Pancreas (tissue), 10 donors: Measurements from ENCODE around the gene LZIC. TPM values are rescaled to one million over a fixed set of nuclear protein-coding genes. Genes with fewer than 3 reads are reported as not detected.

ENCODE experiments used
- ATAC-seq, 4 donors: fragments of 200-7000 bp; cut with Tn5 transposase; one replicate each; pipeline versions ENCODE4 v1.8.0 to v1.9.1; 2020; ENCODE audit warnings: mild to moderate bottlenecking in 4 of 4, moderate library complexity in 4 of 4
- DNase-seq, 6 donors: peaks; one replicate each; pipeline ENCODE4 v3.0.0-alpha.2; 2020
- FAIRE-seq: peaks from 2 replicates; lab custom pipeline; 2012; peaks lifted over from hg19 to GRCh38; lab: Jason Lieb, UNC
- H3K27ac ChIP-seq, 4 donors: fragments of 200-600 bp; sonication (generic); 1 replicate in 3 of 4; 2 replicates in 1 of 4; pipeline versions ENCODE4 v1.5.0 to v1.8.0; 2020
- H3K27me3 ChIP-seq, 4 donors: fragments of 200-600 bp; one replicate each; pipeline ENCODE4 v1.8.0; 2021
- H3K36me3 ChIP-seq, 3 donors: fragments of 200-600 bp; sonication (generic) in 1 of 3; one replicate each; pipeline versions ENCODE4 v1.5.0 to v1.8.0; 2020 to 2021
- H3K4me1 ChIP-seq, 3 donors: fragments of 200-600 bp; one replicate each; pipeline ENCODE4 v1.8.0; 2021
- H3K4me3 ChIP-seq, 4 donors: fragments of 200-600 bp; sonication (generic) in 2 of 4; one replicate each; pipeline versions ENCODE4 v1.5.0 to v1.8.0; 2020 to 2021
- H3K9me3 ChIP-seq, 4 donors: fragments of 200-600 bp; one replicate each; pipeline ENCODE4 v1.8.0; 2021
- WGBS, 2 donors: extraction: QIAGEN DNeasy Blood & Tissue Kit; methylation state at CpG; one replicate each; pipeline ENCODE4 v1.1.7; 2013; 5-methylcytosine and 5-hydroxymethylcytosine counted together
- intact Hi-C, 3 donors: fragments of 100-400 bp; cut with DNase I; formaldehyde crosslinking; loops; one replicate each; pipeline versions ENCODE4 v1.11.1 to v1.14.2; 2022
- polyA plus RNA-seq, 2 donors: library from polyadenylated mRNA; stranded (reverse); fragments of 200-250 nt; gene quantifications; one replicate each; pipeline ENCODE4 v1.2.3, GENCODE V29; 2013
- total RNA-seq, 6 donors: library from RNA; stranded (reverse); fragmentation: NEBNext Ultra II Directional in 4 of 6; extraction: Animal tissue kit (Norgen Biotek cat#: 25700) in 4 of 6; gene quantifications; one replicate each; pipeline versions ENCODE4 v1.2.1 to v1.2.4, GENCODE V29; 2021 to 2023
- TF ChIP-seq, protein P1 (sequence below), 4 donors: fragments of 200-600 bp; sonication (generic) in 3 of 4; IDR thresholded peaks; one replicate each; pipeline versions ENCODE4 v1.5.0 to v1.8.0; 2021; ENCODE audit warnings: antibody characterized with exemption in 4 of 4
- donor health status: healthy with polysubstance abuse.
- donor health status: DM: no; HTN: no; CAD: no; lungs with moderate emphysema.
- donor health status: DM: no; HTN: no; CAD: no.
- donor health status: control.
- donor health status: control.
- donor health status: Bipolar disorder and iron deficiency.
- donor health status: DM: yes; HTN: yes; CAD: no.
- donor health status: DM: no; HTN: no; CAD: no.
- donor health status: DM: no; HTN: no; CAD: no.
- donor health status: DM: yes; HTN: yes; CAD: no.

Gene LZIC
- total and polyA plus RNA-seq, 8 donors, result 5.5 to 19.6 (median 11.7) TPM

DNA sequence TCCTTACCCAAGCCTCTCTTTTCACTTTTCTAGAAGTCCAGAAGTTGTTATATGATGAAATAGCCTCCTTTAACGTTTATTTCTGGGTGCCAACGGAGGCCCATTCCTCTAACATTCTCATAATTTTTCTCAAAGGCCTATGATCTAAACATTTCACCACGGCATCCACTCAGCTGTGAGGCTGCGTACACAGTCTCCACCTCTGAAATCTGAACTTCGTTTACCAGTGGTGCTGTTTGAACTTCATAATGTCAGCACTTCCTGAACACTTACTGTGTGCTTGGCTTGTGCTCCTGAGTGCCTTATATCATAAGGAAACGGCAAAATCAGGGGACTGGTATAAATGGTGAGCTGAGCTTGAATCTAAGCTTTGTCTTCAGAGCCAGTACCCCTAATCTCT is 41.8 kb upstream of the LZIC start:
- WGBS, 2 donors, result 53 to 58% methylated on average over 6 of the region's 6 CpGs
- H3K9me3 ChIP-seq, result no peaks in the 10 kb centered on the region
- peaks cover 0 to 11% (median 5%) of the 10 kb centered on the region in 3 donors for H3K36me3 ChIP-seq
- H3K4me3 ChIP-seq, result no peak overlapping the region
- no peak for FAIRE-seq
- no peak overlapping the region for H3K27ac ChIP-seq
- H3K4me1 ChIP-seq, result no peaks in the 10 kb centered on the region
- TF ChIP-seq, protein P1, sequence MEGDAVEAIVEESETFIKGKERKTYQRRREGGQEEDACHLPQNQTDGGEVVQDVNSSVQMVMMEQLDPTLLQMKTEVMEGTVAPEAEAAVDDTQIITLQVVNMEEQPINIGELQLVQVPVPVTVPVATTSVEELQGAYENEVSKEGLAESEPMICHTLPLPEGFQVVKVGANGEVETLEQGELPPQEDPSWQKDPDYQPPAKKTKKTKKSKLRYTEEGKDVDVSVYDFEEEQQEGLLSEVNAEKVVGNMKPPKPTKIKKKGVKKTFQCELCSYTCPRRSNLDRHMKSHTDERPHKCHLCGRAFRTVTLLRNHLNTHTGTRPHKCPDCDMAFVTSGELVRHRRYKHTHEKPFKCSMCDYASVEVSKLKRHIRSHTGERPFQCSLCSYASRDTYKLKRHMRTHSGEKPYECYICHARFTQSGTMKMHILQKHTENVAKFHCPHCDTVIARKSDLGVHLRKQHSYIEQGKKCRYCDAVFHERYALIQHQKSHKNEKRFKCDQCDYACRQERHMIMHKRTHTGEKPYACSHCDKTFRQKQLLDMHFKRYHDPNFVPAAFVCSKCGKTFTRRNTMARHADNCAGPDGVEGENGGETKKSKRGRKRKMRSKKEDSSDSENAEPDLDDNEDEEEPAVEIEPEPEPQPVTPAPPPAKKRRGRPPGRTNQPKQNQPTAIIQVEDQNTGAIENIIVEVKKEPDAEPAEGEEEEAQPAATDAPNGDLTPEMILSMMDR (IDR thresholded peaks at IDR 0.05), result no peak
- ATAC-seq, result no peak
- DNase-seq, result no peak
- no peaks in the 10 kb centered on the region for H3K27me3 ChIP-seq
- intact Hi-C loops, result no loop called here

DNA sequence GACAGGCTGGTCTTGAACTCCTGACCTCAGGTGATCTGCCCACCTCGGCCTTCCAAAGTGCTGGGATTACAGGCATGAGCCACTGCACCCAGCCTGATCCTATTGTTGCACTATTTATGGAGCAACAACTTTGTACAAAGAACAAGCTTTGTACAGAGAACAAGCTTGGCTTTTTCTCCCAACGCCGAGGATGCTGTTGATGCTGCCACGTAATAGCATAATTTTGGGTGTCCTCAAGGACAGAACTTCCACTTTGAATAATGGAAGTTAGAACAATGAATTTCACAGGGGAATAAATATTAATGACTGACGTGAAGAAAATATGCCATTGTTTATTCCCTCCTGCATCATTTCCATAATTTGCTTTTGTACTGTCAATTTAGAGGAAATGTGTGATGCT is 41.1 kb upstream of the LZIC start:
- TF ChIP-seq, protein P1 (IDR thresholded peaks at IDR 0.05), result no peak
- FAIRE-seq (no peak), DNase-seq (no peak), ATAC-seq (no peak)
- Histone ChIP-seq H3K27ac (no peak overlapping the region), H3K4me1 (no peaks in the 10 kb centered on the region), H3K36me3 (peaks cover 0 to 11% (median 5%) of the 10 kb centered on the region in 3 donors), H3K27me3 (no peaks in the 10 kb centered on the region), H3K4me3 (no peak overlapping the region), H3K9me3 (no peaks in the 10 kb centered on the region)
- intact Hi-C loops, result no loop called here
- 85 to 86% methylated on average over 5 of the region's 5 CpGs for WGBS, 2 donors

DNA sequence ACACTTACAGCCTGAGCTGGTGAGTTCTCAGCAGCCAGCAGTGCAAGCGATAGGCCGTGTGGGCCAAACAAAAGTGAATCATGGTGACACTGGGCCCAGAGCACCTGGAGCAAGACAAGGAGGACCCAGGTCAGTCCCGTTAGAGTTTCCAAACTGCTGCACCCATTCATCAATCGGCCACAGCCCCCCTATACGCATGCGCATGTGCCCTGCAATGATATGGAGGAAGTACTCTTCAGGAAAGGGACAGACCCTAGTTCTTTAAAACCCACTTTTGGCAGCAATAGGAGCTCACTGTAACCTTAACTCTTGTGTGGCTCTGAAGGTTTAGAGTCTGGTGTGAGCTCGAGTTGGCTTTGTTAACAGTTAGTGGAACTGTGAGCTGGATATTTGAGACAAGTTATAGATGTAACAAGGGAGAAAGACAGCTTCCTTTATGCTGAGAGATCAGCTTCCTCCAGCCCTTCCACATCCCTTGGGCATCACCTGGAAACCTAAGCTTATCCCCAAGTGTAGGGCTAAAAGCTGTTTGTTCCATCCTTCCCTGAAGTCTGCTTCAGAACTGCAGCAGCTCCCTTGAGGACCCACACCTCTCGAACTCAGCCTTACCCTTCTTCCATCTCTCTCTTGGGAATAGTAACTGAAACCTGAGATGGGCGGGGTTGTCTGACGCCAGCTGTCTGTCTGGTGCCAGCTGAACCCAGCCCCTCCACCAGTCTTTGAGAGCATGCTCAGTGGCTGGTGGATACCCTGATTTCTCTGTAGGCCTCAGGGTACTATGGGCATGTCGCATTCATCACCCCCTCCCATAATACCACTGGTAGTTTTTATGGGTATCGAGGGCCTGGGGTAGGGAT is 17.7 kb upstream of the LZIC start:
- FAIRE-seq (no peak), DNase-seq (no peak)

DNA sequence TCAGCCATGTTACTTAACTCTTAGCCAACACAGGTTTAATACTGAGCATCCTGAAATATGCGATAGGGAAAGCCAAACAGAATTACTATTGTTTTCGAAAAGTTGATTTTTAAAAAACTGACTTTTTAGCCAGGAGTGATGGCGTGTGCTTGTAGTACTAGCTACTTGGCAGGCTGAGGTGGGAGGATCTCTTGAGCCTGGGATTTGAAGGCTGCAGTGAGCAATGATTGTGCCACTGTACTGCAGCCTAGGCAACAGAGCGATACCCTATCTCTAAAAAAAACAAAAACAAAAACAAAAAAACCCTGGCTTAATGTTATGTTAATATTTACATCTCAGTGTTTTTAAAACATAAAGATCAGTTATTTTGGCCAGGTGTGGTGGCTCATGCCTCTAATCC is 16.8 kb upstream of the LZIC start:
- FAIRE-seq (no peak), ATAC-seq (no peak), DNase-seq (no peak)
- intact Hi-C loops, result no loop called here
- H3K36me3 ChIP-seq, result no peaks in the 10 kb centered on the region
- H3K27me3 ChIP-seq, result no peaks in the 10 kb centered on the region
- TF ChIP-seq, protein P1 (IDR thresholded peaks at IDR 0.05), result no peak
- H3K4me1 ChIP-seq, result no peaks in the 10 kb centered on the region
- 83 to 89% methylated on average over 4 of the region's 4 CpGs for WGBS, 2 donors
- H3K27ac ChIP-seq, result no peak overlapping the region
- no peak overlapping the region for H3K4me3 ChIP-seq
- no peaks in the 10 kb centered on the region for H3K9me3 ChIP-seq

More for the DNA sequence above, 17.7 kb upstream of the LZIC start:
- Histone ChIP-seq H3K27me3 (no peaks in the 10 kb centered on the region), H3K27ac (no peak overlapping the region), H3K9me3 (no peaks in the 10 kb centered on the region), H3K4me3 (no peak overlapping the region), H3K4me1 (no peaks in the 10 kb centered on the region), H3K36me3 (no peaks in the 10 kb centered on the region)
- WGBS, 2 donors, result 84 to 89% methylated on average over 12 of the region's 12 CpGs
- no peak for ATAC-seq
- intact Hi-C loops, result no loop called here
- TF ChIP-seq, protein P1 (IDR thresholded peaks at IDR 0.05), result no peak

DNA sequence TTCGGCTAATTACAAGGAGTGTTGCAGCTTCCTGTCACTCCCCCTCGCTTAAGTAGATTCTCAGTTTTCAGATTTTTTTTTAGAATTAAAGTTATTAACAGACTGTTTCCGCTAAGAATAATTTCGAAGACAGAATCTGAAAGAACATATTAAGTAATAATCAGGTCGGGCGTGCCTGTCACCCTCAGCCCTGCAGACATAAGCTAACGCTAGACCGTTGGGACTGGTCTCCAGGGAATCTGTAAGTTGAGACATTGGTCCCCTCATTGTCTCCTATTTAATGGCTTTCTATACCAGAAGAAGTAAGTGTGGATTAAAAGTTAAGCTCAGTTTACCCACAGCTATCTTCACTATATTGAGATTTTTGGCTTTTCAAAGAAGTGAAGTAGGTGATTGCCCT is 14.5 kb upstream of the LZIC start:
- no peaks in the 10 kb centered on the region for H3K36me3 ChIP-seq
- FAIRE-seq, result no peak
- WGBS, 2 donors, result 85 to 92% methylated on average over 8 of the region's 8 CpGs
- H3K27me3 ChIP-seq, result no peaks in the 10 kb centered on the region
- no peak for ATAC-seq
- no peaks in the 10 kb centered on the region for H3K4me1 ChIP-seq
- H3K4me3 ChIP-seq, result no peak overlapping the region
- H3K27ac ChIP-seq, result no peak overlapping the region
- H3K9me3 ChIP-seq, result no peaks in the 10 kb centered on the region
- no peak for DNase-seq
- TF ChIP-seq, protein P1 (IDR thresholded peaks at IDR 0.05), result no peak
- intact Hi-C loops, result no loop called here
